HG03520 (cell line): Measurements from ENCODE around the gene BBS10.
"Not testable (repeated sequence)": the region's sequence is repeated elsewhere in the genome, so short reads cannot be mapped to it uniquely, and the experiment has no call there.

Experiments used
- ATAC-seq: cut with Tn5 transposase; IDR thresholded peaks from one replicate; pipeline ENCODE4 v1.9.1; 2021; ENCODE audit warnings: mild to moderate bottlenecking, moderate library complexity; ENCODE audit not compliant: unreplicated experiment

The BBS10 gene

DNA sequence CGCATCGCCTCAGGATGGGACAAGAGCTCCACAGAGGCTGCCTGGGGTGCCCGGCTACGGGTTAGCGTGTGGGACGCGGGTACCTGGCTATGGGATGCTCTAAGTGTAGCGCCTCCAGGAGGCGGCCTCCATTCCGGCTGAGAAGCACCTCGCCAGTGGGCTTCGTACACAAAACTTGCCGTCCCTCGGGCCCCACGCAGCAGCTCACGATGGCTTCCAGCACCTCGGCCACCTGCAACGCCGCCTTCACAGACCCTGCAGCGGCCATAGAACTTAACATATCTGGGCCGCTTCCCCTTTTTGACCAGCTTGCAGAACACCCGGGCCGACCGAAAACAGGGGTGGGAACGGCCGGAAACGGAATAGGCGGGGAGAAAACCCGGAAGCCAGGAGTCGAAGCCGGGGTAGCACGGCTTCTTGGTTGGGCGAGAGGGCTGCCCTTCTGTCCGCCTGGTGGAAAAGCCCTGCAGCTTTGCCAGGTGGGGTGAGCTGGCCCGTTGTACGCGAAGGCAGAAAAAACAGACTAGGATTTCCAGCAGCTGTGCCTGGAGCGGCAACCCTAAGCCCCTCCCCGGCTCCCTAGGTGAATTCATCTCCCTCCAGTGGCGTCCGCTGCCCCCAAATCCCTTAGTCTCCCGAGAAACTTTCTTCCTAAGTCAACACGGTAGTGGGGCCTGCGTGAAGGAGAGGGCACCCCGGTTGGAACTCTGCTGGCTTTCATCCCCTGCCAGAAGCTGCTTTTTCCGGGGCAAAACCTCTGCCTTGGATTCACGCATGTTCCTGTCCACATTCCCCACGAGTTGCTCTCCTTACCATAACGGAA lies at the start of gene BBS10:
Gene BBS10, minus strand, starts transcription at position 337 of the 823 bp plus-strand sequence. Its CDS starts 57 bp downstream, at position 280.
- ATAC-seq, result peak; percentile 96

DNA sequence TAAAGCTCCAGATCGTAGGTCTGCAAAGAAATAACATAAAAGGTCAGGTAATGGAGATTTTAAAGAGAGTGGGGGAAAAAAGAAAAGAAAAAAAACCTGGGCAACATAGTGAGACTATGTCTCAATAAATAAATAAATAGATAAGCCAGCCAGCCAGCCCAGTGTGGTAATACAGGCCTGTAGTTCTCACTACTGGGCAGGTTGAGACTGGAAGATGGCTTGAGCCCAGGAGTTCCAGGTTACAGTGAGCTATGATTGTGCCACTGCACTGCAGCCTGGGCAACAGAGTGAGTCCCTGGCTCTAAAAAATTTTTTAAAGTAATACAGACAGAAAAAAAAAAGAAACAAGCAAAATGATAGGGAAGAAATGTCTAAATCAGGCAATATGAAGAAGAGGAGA lies 43.2 kb upstream of the BBS10 start:
- no peak for ATAC-seq

DNA sequence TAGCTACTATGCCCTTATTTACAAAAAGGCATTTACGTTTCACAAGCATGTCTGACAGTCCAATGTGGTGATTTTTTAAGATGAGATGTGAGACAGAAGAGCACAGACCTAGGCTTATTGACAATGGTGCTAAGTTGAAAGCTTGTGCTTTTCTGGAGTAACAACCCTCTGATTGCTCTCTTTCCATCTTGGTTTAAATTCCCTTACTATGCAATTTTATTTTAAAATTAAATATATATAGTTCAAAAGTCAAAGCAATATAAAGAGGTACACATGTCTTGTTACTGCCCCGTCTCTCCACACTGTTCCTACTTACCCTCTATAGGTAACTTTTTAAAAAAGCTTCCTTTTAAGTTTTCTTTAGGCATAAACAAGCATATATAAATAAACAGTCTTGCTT lies 39.4 kb upstream of the BBS10 start:
- no peak for ATAC-seq

DNA sequence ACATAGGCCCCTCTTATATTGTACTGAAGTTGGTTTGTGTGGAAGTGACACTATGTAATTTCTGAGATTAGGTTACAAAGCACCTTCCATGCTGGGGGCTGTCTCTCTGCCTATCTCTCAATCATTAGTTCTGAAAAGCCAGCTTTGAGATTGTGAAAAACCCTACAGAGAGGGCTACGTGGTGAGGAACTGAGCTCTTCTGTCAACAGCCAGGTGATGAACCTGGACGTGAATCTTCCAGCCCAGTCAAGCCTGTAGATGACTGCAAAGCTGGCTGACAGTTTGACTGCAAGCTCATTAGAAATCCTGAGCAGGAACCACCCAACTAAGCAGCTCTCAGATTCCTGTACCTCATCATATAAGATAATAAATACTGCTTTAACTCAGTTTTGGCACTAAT lies 36.3 kb upstream of the BBS10 start:
- no peak for ATAC-seq

DNA sequence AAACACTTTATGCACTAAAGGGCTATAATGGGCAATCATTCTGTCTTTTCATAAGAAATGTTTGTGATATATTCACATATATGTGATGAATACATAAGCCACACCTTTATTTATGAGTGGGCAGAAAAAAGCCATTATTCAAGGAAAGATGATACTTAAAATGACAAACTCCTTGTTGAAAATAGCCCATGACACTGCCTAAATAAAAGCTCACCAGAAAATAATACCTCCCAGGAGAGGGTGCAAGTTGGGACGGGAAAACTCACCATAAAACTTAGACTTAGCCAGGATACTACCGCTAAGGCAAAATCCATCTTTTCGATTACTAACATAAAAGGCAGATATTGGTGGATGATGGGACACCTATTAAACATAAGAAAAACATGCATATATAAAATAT lies 35.8 kb upstream of the BBS10 start:
- no peak for ATAC-seq

DNA sequence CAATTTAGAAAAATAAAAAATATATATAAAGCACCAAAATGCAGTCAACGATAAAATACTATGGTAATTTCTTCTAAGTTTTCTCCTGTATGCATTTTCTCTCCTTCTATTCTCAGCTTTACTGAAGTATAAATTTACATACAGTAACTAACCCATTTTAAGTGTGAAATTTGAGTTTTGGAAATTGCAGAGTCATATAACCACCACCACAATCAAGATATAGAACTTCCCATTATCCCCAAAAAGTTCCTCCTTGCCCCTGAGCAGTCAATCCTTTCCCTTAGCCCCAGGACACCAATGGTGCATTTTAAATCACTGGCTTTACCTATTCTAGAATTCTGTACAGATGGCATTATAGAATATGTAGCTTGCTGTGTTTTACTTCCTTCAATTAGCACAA lies 31.0 kb upstream of the BBS10 start:
- no peak for ATAC-seq

DNA sequence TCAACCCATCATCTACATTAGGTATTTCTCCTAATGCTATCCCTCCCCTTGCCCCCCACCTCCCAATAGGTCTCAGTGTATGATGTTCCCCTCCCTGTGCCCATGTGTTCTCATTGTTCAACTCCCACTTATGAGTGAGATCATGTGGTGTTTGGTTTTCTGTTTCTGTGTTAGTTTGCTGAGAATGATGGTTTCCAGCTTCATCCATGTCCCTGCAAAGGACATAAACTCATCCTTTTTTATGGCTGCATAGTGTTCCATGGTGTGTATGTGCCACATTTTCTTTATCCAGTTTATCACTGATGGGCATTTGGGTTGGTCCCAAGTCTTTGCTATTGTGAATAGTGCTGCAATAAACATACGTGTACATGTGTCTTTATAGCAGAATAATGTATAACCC lies 28.7 kb upstream of the BBS10 start:
- not testable (repeated sequence) for ATAC-seq

DNA sequence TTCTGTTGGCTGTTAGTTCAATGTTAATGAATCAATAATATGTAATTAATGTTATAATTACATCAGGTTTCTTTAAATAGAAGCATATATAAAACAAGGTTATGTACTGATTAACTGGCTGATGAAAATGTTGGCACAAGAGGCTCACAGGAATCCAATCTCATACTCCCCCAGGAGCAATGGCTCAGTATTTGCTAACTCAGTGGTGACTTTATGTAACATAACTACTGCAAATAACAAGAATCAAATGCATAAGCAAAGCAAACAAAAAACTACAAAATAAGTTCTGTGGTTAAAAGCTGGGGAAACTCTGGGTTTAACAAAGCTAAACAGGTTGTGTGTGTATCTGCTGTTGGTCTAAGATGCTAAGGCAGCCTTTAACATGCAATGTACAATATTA lies 27.7 kb upstream of the BBS10 start:
- ATAC-seq, result no peak

DNA sequence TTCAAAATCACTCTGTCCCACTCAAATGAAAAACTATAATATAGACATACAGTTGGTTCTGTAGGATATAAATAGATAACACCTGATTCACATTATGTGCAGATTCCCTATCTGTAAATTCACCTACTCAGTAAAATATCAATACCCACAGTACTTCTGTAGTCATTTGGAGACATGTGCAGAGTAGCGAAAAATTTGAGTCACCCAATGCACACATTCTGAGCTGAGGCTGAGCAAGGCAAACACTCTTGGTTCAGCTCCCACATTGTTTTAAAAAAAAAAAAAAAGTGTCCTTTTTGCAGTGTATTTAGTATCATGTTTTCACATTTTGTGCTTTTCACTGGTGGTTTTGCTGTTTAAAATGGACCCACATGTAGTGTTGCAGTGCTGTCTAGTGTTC lies 27.3 kb upstream of the BBS10 start:
- ATAC-seq, result no peak

DNA sequence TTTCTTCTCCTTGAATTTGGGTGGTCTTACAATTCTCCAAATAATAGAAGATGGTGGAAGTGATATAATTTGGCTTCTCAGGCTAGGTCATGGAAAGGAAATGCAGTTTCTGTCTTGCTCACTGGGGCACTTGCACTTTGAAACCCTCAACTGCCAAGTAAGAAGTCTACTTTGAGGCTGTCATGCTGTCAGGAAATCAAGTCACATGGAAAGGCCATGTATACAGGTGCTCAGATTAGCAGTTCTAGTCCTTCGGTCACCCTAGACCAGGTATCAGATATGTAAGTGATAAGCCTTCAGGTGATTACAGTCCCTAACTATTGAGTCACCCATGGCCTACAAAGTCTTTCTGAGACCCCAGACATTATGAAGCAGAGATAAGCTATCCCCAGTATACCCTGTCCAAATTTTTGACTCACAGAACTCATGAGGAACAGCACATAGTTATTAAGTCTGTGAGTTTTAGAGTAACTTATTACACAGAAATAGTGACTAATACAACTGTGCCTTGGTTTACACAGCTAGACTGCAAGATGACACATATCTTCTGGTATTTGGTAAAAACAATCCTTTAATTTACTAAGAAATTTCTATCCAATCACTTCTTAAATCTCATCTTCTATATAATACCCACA lies 26.3 kb upstream of the BBS10 start:
- ATAC-seq, result no peak

DNA sequence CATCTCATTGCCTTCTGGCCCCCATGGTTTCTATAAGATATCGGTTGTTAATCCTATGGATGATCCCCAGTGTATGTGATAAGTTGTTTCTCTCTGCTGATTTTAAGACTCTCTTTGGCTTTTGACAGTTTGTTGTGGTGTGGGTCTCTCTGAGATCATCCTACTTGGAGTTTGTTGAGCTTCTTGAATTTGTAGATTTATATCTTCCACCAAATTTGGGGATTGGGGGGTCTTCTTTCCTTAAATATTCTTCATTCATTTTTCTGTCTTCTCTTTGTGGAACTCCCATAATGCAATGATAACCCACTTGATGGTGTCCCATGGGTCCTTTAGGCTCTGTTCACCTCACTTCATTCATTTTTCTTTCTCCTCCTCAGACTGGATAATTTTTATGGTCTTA lies 20.0 kb upstream of the BBS10 start:
- no peak for ATAC-seq

DNA sequence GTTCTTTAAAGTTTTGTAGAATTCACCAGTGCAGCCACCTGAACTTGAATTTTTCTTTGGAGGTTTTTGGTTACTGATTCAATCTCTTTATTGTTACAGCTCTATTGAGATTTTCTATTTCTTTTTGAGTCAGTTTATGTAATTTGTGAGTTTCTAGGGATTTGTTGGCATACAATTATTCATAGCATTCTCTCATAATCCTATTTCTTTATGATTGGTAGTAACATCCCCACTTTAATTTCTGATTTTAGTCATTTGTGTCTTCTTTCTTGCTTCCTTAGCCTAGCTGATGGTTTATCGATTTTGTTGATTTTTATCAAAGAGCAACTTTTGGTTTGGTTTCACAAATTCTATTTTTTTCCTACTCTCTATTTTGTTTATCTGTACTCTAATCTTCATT lies 17.9 kb upstream of the BBS10 start:
- ATAC-seq, result no peak

DNA sequence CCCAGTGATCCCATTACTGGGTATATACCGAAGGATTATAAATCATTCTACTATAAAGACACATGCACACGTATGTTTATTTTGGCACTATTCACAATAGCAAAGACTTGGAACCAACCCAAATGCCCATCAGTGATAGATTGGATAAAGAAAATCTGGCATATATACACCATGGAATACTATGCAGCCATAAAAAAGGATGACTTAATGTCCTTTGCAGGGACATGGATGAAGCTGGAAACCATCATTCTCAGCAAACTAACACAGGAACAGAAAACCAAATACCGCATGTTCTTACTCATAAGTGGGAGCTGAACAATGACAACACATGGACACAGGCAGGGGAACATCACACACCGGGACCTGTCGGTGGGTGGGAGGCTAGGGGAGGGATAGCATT lies 15.9 kb upstream of the BBS10 start:
- ATAC-seq, result not testable (repeated sequence)

DNA sequence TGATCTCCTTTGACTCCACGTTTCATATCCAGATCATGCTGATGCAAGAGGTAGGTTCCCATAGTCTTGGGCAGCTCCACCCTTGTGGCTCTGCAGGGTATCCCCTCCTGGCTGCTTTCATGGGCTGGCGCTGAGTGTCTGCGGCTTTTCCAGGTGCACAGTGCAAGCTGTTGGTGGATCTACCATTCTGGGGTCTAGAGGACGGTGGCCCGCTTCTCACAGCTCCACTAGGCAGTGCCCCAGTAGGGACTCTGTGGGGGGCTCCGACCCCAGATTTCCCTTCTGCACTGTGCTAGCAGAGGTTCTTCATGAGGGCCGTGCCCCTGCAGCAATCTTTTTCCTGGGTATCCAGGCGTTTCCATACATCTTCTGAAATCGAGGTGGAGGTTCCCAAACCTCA lies 12.1 kb upstream of the BBS10 start:
- no peak for ATAC-seq

DNA sequence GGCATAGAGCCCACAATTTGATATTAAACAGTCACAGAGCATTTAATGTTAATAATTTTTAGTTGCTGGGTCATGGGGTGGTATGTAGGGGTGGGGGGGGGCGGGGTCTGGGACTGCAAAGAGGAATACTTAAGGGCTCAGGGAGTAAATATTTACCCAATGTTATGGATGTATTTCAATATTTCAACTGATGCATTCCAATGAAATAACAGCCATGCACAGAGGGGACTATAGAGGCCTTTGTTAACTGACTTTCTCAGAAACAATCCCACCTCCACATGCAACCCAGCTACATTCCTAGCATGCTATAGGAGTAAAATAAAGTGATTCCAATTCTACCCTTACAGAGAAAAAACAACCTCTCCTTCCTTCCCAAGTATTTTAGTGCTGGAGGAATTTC lies 7.9 kb upstream of the BBS10 start:
- ATAC-seq, result no peak

DNA sequence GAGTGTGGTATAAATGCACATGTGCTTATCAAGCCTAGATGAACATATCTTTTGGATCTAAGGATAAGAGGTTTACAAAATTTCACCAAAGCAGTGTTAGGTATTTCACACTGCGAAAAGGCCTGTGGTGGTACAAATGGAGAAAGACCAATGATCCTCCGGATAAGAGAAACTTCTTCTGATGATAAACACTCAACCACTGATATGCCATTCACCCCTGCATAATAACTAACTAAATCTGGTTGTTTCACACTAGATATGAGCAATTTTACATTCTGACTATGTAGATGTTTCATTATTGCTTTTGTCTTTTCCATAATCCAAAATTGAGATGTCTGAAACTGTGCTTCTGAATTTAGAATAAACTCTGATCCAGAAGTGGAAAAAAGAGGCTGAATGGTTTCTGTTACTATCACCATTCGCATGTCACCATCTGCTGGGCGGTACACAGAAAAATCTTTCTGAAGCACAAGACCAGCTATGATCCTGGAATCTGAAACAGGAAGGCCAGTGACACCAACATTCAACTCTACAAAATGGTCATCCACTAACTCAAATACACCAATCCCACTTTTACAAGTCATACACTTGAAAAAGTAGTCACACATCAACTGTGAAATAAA lies 1.3 kb downstream of the BBS10 start:
- no peak for ATAC-seq

DNA sequence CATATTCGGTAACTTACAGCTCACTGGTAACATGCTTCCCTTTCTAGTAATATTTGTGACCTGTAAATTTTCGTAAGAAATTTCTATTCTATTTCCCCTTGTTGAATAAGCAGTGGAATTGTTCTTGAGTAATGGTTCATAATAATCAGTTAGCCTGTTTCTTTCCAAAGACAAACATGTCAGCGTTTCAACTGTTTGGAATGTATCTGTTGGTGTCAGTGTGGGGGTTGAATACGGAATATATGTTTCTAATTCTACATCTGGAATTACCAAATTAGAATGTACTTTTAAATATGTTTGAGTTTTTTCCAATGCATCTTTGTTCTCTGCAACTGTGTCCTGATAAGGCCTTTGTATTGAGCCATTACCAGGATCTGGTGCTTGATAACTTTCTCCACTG lies 2.0 kb downstream of the BBS10 start:
- no peak for ATAC-seq

DNA sequence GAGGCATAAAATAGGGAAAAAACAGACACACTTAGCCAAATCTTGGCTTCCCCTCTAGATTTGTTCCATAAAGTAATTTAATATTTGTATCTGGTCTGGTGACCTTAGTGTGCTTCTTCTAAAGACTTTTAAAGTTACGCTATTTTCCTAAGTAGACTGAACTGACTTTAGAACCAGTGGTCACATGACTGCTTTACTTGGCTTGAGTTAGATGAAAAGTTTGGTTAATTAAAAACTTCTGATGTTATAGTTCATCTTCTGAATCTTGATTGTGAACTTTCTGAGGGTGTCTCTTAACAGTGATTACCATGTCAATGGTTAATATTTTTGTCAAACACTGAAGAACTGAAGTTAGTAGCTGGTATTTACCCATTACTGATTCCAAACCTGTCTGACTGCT lies 2.6 kb downstream of the BBS10 start:
- no peak for ATAC-seq

DNA sequence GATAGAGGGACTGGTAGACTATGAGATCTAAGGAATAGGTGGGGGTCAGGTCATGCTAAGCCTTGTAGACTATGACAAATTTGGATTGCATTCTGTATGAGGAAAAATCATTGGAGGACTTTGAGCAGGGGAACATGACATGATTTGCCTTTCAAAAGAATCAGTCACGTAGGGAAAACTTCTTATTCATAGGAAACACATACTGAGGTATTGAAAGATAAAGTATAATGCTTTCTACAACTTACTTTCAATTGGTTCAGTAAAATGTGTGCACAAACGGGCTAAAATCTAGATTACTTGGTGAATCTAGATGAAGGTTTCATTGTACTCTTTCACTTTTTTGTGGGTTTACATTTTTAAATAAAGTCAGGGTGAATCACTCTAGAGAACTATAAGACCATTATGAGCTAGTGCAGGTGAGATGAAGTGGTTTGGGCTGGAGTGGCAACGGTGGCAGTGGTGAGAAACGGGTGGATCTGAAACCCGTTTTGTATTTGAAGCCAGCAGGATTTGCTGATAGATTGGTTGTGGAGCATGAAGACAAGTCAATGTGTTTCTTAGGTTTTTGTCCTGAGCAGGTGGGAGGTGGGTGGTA lies 6.7 kb downstream of the BBS10 start:
- no peak for ATAC-seq

DNA sequence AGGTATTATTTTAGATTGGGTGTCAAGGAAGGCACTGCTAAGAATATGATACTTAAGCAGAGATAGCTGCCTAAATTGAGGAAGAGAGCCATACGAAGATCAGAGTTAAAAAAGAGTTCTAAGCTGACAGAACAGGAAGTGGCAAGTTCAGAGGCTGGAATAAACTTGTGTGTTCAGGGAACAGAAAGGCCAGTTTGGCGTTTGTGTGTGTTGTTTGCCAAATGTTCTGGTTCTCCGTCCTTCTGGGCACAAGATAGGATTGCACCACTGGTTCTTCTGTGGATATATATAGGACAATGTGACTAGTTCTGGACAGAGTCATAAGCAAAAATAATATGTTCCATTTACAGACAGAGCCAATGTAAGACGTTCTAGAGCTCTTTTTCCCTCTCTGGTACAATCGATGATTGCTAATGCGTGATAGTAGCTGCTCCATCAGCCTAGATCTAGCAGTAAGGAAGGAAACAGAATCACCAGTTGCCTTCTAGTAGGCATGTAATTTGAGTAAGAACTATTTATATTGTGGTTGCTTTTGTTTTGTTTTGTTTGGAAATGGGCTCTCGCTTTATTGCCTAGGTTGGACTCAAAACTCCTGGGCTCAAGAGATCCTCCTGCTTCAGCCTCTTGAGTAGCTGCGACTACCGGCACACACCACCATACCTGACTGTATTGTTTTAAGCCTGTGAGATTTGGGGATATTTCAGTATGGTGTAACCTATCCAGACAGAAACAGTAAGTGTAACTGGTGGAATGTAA lies 7.4 kb downstream of the BBS10 start:
- ATAC-seq, result no peak

DNA sequence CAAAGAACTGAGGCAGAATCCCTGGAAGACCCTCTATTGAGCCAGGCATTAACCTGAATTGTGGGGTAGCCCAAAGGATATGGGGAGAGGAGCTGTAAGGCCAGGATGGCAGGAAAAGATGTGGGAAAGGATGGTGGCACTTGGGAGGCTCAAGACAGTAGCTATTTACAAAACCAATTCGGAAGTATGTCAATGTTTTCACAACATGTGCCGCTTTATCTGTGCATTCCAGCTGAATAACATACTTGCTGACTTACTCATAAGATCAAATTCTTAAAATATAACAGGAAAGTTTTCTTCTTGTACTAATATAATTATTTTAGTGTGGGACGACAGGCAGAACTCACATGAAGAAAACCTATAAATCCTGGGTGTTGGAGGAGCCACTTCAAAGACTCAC lies 10.6 kb downstream of the BBS10 start:
- no peak for ATAC-seq
